Measurements from ENCODE around the gene HAND2. TPM values are rescaled to one million over a fixed set of nuclear protein-coding genes. Genes with fewer than 3 reads are reported as not detected.

HAND2 gene
- total RNA-seq, 2 donors from 2014 or later = 7.3 to 11.4 TPM

GRCh38 chr4:173530326-173531085 is 477 bp upstream of the HAND2 start:
- Histone ChIP-seq H3K9me3 (no peaks in the 10 kb centered on the region), H3K27ac (peak overlapping the region in 3 of 4 donors; percentile 26 to 77 (median 75)), H3K27me3 (peaks cover 0 to 26% of the 10 kb centered on the region in 2 donors), H3K36me3 (replicated peaks in 1 of 2; ENCODE audit: insufficient read depth in 1 of 2, low read depth in 2 of 2) (no peaks in the 10 kb centered on the region), H3K4me1 (peaks cover 19% of the 10 kb centered on the region), H3K4me3 (peak overlapping the region in 1 of 2 donors; percentile 12)
- TF ChIP-seq CTCF (IDR thresholded peaks at IDR 0.05) (no peak), POLR2A (IDR thresholded peaks at IDR 0.05) (no peak)
- intact Hi-C loops (cut with DNase I) = no loop called here
- 3 to 7% methylated on average over 34 of the region's 34 CpGs for WGBS, 2 donors
- DNase-seq (no peak), ATAC-seq (no peak)

DNA sequence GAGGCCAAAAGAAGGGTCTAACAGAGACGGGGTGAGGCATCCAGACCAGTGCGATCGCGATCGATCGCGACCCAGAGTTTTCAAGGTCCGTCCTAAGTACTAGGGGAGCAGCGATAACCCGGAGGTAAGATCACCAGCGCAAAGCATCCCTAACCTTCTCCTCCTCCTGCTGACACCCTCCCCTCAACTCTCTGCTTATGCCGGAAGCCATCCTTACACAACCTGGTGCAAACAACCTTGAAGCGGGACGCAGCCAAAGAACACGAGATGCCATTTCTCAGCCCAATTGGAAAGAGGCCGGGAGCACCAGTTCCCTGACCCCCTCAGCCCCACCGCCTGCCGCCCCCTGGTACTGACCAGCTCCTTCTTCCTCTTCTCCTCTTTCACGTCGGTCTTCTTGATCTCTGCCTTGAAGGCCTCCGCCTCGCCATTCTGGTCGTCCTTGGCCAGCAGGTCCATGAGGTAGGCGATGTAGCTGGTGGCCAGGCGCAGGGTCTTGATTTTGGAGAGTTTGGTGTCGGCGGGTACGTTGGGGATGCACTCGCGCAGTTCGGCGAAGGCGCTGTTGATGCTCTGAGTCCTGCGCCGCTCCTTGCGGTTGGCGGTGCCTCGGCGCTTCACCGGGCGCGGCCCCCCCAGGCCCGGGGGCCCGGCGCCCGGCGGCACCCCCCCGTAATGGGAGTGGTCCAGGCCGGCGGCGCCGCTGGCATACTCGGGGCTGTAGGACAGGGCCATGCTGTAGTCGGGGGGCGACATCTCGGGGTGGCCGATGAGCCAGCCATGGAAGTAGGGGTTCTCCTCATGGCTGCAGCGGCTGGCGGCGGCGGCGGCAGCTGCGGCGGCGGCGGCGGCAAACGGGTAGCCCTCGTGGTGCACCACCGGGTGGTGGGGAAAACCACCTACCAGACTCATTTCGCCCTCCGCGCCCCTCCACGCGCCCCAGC is 1.4 kb downstream of the HAND2 start:
- TF ChIP-seq POLR2A (IDR thresholded peaks at IDR 0.05) (no peak), CTCF (IDR thresholded peaks at IDR 0.05) (no peak)
- peak overlapping the region in 3 of 4 donors; percentile 12 to 61 (median 44) for H3K27ac ChIP-seq
- WGBS, 2 donors = 3 to 9% methylated on average over 23 to 59 of the region's 75 CpGs
- ATAC-seq = peak; percentile 12
- no peaks in the 10 kb centered on the region for H3K9me3 ChIP-seq
- no peak for DNase-seq
- intact Hi-C loops (cut with DNase I) = no loop called here
- peaks cover 0 to 26% of the 10 kb centered on the region in 2 donors for H3K27me3 ChIP-seq
- peaks cover 19% of the 10 kb centered on the region for H3K4me1 ChIP-seq
- H3K4me3 ChIP-seq = no peak overlapping the region
- H3K36me3 ChIP-seq (replicated peaks in 1 of 2; ENCODE audit: insufficient read depth in 1 of 2, low read depth in 2 of 2) = no peaks in the 10 kb centered on the region

DNA sequence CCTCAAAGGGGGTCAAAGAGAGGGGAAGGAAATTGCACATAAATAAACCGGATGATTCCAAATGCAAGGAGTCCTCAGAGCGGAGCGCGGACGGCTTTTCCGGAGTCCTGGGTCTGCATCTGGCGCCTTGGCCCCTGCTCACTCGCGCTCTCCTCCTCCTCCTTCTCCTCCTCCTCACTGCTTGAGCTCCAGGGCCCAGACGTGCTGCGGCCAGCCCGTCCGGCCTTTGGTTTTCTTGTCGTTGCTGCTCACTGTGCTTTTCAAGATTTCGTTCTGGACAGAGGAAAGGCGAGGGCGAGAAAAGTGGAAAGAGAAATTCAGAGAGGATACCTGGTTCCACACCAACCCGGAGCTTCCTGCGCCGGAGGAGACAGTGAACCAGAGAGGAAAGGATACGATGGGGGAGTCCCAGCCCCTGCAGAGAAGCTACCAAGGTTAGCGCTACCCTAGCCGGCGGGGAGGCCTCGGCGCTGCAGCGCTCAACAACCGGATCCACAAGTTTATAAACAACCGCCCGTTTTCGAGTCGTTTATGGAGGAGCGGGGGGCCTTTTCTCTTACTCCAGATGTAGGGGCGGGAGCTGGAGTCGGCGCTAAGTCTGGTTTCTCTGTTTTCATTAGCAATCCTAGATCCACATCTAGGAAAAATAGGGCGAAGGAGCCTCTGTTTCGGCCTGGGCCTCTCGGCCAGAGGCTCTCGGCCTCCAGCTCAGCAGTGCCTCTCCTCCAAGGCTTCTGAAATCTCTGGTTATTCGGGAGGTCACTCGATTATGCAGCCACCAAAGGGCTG is 2.7 kb downstream of the HAND2 start:
- WGBS, 2 donors = 26% methylated on average over 42 of the region's 42 CpGs
- no peak for DNase-seq
- peaks cover 0 to 26% of the 10 kb centered on the region in 2 donors for H3K27me3 ChIP-seq

More for the DNA sequence above, 2.7 kb downstream of the HAND2 start:
- no peak for TF ChIP-seq POLR2A (IDR thresholded peaks at IDR 0.05)
- TF ChIP-seq CTCF (IDR thresholded peaks at IDR 0.05) = no peak
- Histone ChIP-seq H3K4me1 (peaks cover 26% of the 10 kb centered on the region), H3K36me3 (replicated peaks in 1 of 2; ENCODE audit: insufficient read depth in 1 of 2, low read depth in 2 of 2) (no peaks in the 10 kb centered on the region), H3K4me3 (no peak overlapping the region), H3K27ac (peak overlapping the region in 2 of 4 donors; percentile 26 to 44), H3K9me3 (no peaks in the 10 kb centered on the region)
- no peak for ATAC-seq
- intact Hi-C loops (cut with DNase I) = no loop called here

Data from body of pancreas (tissue), 4 donors.